SK-N-SH (cell line): ENCODE data around the gene ARHGEF37. TPM values are rescaled to one million over a fixed set of nuclear protein-coding genes. Genes with fewer than 3 reads are reported as not detected.

Experiments
- CTCF ChIA-PET: fragments of 300-600, 350-600 bp; formaldehyde crosslinking; extraction: SDS; loops from one replicate; lab custom pipeline; 2021; lab: Yijun Ruan, JAX
- POLR2A ChIA-PET: fragments of 350-600 bp; sonication (Branson Sonifier 250); formaldehyde crosslinking; extraction: SDS; loops from one replicate; lab custom pipeline; 2020; ENCODE audit warnings: antibody characterized with exemption, inconsistent platforms; lab: Yijun Ruan, JAX
- DNase-seq: peaks from one replicate; pipeline ENCODE4 v3.0.0; 2012
- H2AFZ ChIP-seq: fragments of 200-600 bp; sonication (generic); 2 replicates; pipeline ENCODE4 v1.8.1; 2016; ENCODE audit warnings: antibody characterized with exemption, mild to moderate bottlenecking, low read depth
- H3F3A ChIP-seq: fragments of 200-600 bp; sonication (generic); replicated peaks from 2 replicates; pipeline ENCODE3; 2016; ENCODE audit warnings: antibody characterized with exemption, mild to moderate bottlenecking; ENCODE audit not compliant: insufficient read depth
- H3K27ac ChIP-seq, 2 experiments: fragments of 200-500 bp in 1 of 2; fragments of 200-600 bp in 1 of 2; sonication (Bioruptor generic) in 1 of 2; sonication (generic), shearing (Covaris generic) in 1 of 2; 2 replicates each; pipeline versions ENCODE4 v1.5.1 to v1.6.1; 2014 to 2016; ENCODE audit warnings: low read depth in 2 of 2, inconsistent platforms in 1 of 2, low read length in 1 of 2, mild to moderate bottlenecking in 1 of 2, mixed read lengths in 1 of 2
- H3K27me3 ChIP-seq: fragments of 200-600 bp; sonication (generic), shearing (Covaris generic); 2 replicates; pipeline ENCODE4 v1.6.1; 2016; ENCODE audit warnings: mixed run types; ENCODE audit not compliant: insufficient read depth
- H3K36me3 ChIP-seq, 2 experiments: fragments of 200-500 bp in 1 of 2; fragments of 200-600 bp in 1 of 2; sonication (Bioruptor generic) in 1 of 2; sonication (generic) in 1 of 2; replicated peaks in 1 of 2; 2 replicates each; pipeline versions ENCODE3 to v1.5.1; 2014 to 2016; ENCODE audit warnings: low read length in 1 of 2, mild to moderate bottlenecking in 1 of 2; ENCODE audit not compliant: insufficient read depth in 2 of 2, control insufficient read depth in 1 of 2
- H3K4me1 ChIP-seq, 2 experiments: fragments of 200-500 bp in 1 of 2; fragments of 200-600 bp in 1 of 2; sonication (Bioruptor generic) in 1 of 2; sonication (generic), shearing (Covaris generic) in 1 of 2; 2 replicates each; pipeline versions ENCODE4 v1.5.1 to v1.6.1; 2014 to 2016; ENCODE audit warnings: low read depth in 1 of 2, low read length in 1 of 2, mixed run types in 1 of 2; ENCODE audit not compliant: insufficient read depth in 2 of 2, control insufficient read depth in 1 of 2
- H3K4me2 ChIP-seq: fragments of 200-600 bp; sonication (generic), shearing (Covaris generic); 2 replicates; pipeline ENCODE4 v1.6.1; 2017; ENCODE audit warnings: mixed run types
- H3K4me3 ChIP-seq, 2 experiments: fragments of 200-500 bp in 1 of 2; fragments of 200-600 bp in 1 of 2; sonication (Bioruptor generic) in 1 of 2; sonication (generic), shearing (Covaris generic) in 1 of 2; 2 replicates each; pipeline versions ENCODE4 v1.5.1 to v1.8.1; 2014 to 2016; ENCODE audit warnings: low read depth in 2 of 2, inconsistent platforms in 1 of 2, low read length in 1 of 2, mild to moderate bottlenecking in 1 of 2, mixed read lengths in 1 of 2, moderate library complexity in 1 of 2
- H3K79me2 ChIP-seq: fragments of 200-600 bp; sonication (generic); 2 replicates; pipeline ENCODE4 v1.8.1; 2017; ENCODE audit warnings: mild to moderate bottlenecking; ENCODE audit not compliant: insufficient read depth
- H3K9ac ChIP-seq: fragments of 200-600 bp; sonication (generic); 2 replicates; pipeline ENCODE4 v1.6.1; 2017; ENCODE audit warnings: mixed run types
- H3K9me2 ChIP-seq: fragments of 200-600 bp; sonication (generic); 2 replicates; pipeline ENCODE4 v1.6.1; 2017; ENCODE audit warnings: mixed run types
- H3K9me3 ChIP-seq: fragments of 200-600 bp; sonication (generic); 2 replicates; pipeline ENCODE4 v1.6.1; 2017; ENCODE audit warnings: mixed run types, mild to moderate bottlenecking, moderate library complexity
- H4K20me1 ChIP-seq: fragments of 200-600 bp; sonication (generic); 2 replicates; pipeline ENCODE4 v1.6.1; 2017; ENCODE audit warnings: mild to moderate bottlenecking, mixed run types; ENCODE audit not compliant: insufficient read depth
- CHD2 ChIP-seq: fragments of 150-350 bp; IDR thresholded peaks from 2 replicates; pipeline ENCODE4 v1.6.1; 2018; ENCODE audit warnings: low read length; ENCODE audit not compliant: partially characterized antibody
- CTCF ChIP-seq: fragments of 200-600 bp; sonication (generic); IDR thresholded peaks from 2 replicates; pipeline ENCODE4 v1.6.1; 2017; ENCODE audit warnings: antibody characterized with exemption, mild to moderate bottlenecking, moderate library complexity
- ELF1 ChIP-seq: IDR thresholded peaks from 2 replicates; pipeline ENCODE4 v1.4.0; 2012
- EP300 ChIP-seq, 2 experiments: IDR thresholded peaks; 2 replicates each; pipeline versions ENCODE4 v1.4.0 to v1.6.1; 2012; ENCODE audit warnings: borderline replicate concordance in 1 of 2, low read depth in 1 of 2, low read length in 1 of 2
- FOXM1 ChIP-seq: IDR thresholded peaks from 2 replicates; pipeline ENCODE4 v1.4.0; 2012; ENCODE audit warnings: low read depth, mild to moderate bottlenecking
- GABPA ChIP-seq: IDR thresholded peaks from 2 replicates; pipeline ENCODE4 v1.4.0; 2012; ENCODE audit warnings: low read depth, mild to moderate bottlenecking
- NRF1 ChIP-seq: IDR thresholded peaks from 2 replicates; pipeline ENCODE4 v1.6.1; 2012; ENCODE audit warnings: low read depth, mild to moderate bottlenecking, low read length
- PBX3 ChIP-seq: IDR thresholded peaks from 2 replicates; pipeline ENCODE4; 2012
- RCOR1 ChIP-seq: fragments of 150-350 bp; IDR thresholded peaks from 2 replicates; pipeline ENCODE4 v1.6.1; 2017; ENCODE audit warnings: antibody characterized with exemption, low read length
- SMC3 ChIP-seq: IDR thresholded peaks from 2 replicates; pipeline ENCODE4 v1.6.1; 2012; ENCODE audit warnings: low read depth, low read length, improper control_type of control experiment
- TCF12 ChIP-seq: IDR thresholded peaks from 2 replicates; pipeline ENCODE4 v1.4.0; 2012
- USF1 ChIP-seq: IDR thresholded peaks from 2 replicates; pipeline ENCODE4 v1.4.0; 2012; ENCODE audit warnings: low read depth, borderline replicate concordance
- USF2 ChIP-seq: fragments of 150-350 bp; IDR thresholded peaks from 2 replicates; pipeline ENCODE4 v1.6.1; 2017; ENCODE audit warnings: antibody characterized with exemption, low read length, low read depth, borderline replicate concordance
- ZBTB33 ChIP-seq: IDR thresholded peaks from 2 replicates; pipeline ENCODE4 v1.4.0; 2012; ENCODE audit warnings: low read depth, borderline replicate concordance
- WGBS: methylation state at CpG from one replicate; pipeline ENCODE4 v1.1.6; 2017; ENCODE audit warnings: low lambda C conversion rate; 5-methylcytosine and 5-hydroxymethylcytosine counted together
- polyA plus RNA-seq, 3 experiments: library from polyadenylated mRNA; depleted of rRNA; stranded (reverse); fragments of >200 nt; gene quantifications; 2 replicates each; pipeline ENCODE4 v1.2.3, GENCODE V29; 2012

Gene ARHGEF37
- polyA plus RNA-seq, 1 of the 3 experiments (the other 2 are of a cell fraction) = 0.94 TPM

GRCh38 chr5:149679876-149680809, 98.8 kb downstream of the ARHGEF37 start:
- Histone ChIP-seq H3K36me3 (no peaks in the 10 kb centered on the region), H3K9ac (no peak overlapping the region), H3K9me2 (no peaks in the 10 kb centered on the region), H3F3A (no peaks in the 10 kb centered on the region), H4K20me1 (no peaks in the 10 kb centered on the region), H3K79me2 (no peaks in the 10 kb centered on the region), H3K4me2 (no peak overlapping the region), H2AFZ (no peak overlapping the region), H3K9me3 (no peaks in the 10 kb centered on the region), H3K4me1 (no peaks in the 10 kb centered on the region), H3K27ac (no peak overlapping the region), H3K27me3 (no peaks in the 10 kb centered on the region; the same call in 1 of the 2 replicates), H3K4me3 (no peak overlapping the region)
- DNase-seq = no peak
- TF ChIP-seq RCOR1 = no peak
- no peak for TF ChIP-seq FOXM1
- no peak for TF ChIP-seq EP300 (IDR thresholded peaks at IDR 0.05; ENCODE audit: borderline replicate concordance in 1 of 2, low read depth in 1 of 2, low read length in 1 of 2)
- TF ChIP-seq ELF1 = no peak
- TF ChIP-seq USF2 = no peak
- no peak for TF ChIP-seq GABPA
- no peak for TF ChIP-seq SMC3
- no peak for TF ChIP-seq USF1
- TF ChIP-seq CTCF = no peak
- no peak for TF ChIP-seq CHD2
- no peak for TF ChIP-seq NRF1
- no peak for TF ChIP-seq TCF12
- no peak for TF ChIP-seq PBX3
- TF ChIP-seq ZBTB33 = no peak
- 77% methylated on average over 7 of the region's 7 CpGs for WGBS
- ChIA-PET POLR2A (no interaction called here), CTCF (interaction anchor here (0.6 to 4.2 kb wide), 3 partner anchors 13 to 26 kb away, joined by 3 to 11 read pairs (median 4); no protein-coding TSS in a partner anchor)
